HG03060 (cell line): ENCODE measurements around the gene MGLL.

ENCODE experiments used
- ATAC-seq: cut with Tn5 transposase; IDR thresholded peaks from one replicate; pipeline ENCODE4 v1.9.1; 2021; ENCODE audit warnings: low read depth, moderate number of reproducible peaks; ENCODE audit not compliant: unreplicated experiment

The MGLL gene

DNA sequence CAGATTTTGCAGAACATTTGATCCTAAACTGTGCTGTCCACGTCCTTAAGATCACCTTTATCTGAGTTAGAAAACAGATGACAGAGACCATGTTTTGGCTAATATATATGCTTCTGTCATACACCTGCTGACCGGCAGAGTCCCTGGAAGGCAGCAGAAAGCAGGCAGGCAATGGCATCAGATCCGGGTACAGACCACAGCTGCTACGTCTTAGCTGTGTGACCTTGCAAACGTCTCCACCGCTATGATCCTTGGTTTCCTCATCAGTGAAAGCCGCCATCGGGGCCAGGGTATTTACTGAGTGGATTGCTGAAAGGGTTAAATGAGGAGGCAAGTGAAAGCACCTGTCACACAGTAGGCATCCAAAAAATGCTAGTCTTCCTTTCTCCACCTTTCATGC lies 77.4 kb downstream of the MGLL start:
- ATAC-seq, result no peak

DNA sequence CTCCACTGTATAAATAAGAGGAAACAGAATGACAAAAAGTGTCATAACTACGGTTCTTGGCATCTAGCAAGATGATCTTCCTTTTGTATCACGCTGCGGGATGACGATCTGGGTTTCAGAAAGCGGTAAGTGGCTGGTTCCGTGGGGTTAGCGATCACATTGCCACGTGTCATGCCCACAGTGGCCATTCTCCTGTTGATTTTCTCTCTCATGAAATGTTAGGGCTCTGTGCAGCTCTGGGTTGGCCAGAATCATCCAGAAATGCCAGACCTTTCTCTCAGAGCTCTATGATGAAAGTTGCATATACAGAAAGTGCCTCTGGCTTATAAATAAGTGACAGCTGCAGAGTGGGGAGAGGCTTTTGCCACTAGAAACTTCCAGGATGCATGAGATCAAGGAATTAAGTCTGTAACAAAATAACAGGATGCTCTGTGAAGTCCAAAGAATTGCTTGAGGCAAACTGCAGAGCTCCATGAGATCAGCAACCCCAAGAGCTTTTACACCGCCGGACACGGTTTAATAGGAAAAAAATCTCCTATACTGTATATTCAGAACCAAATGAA lies 78.0 kb downstream of the MGLL start:
- ATAC-seq, result no peak

DNA sequence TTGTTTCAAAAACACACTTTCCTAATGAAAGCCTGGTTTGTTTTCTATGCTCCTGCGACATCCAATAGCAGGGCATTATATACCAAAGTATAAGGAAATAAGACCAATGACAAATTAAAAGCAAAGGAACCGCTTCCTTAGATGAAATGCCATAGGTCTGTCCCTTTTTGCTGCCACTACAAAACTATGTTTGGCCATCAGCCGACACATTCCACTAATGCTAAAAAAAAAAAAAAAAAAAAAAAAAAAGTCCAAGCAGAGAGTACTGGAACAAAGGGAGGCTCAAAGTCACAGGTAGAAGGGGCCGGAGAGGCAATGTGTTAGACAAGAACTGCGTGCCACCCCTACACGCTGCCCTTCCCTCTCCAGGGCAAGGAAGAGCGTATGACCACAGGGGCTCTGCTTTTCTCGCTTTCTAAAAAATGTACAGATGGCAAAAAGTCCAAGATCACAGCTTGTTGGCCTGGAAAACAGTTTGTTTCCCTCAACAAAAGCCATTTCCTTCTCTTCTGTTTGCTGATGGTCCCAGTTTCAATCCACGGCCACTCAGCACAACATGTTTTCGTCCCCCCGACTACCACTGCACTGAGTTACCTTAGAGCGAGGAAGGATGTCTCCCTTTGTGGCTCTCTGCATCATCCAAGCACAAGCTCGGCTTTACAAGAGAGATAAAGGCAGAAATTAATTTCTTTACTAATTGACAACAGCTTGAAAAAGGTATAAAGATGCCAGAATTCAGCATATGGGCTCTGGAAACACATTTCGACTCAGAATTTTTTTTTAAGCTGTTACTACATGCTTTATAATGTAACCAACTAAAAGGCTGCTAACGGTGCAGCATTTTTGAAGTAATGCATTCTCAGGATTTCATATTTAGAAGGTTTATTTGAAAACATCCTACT lies 78.7 kb downstream of the MGLL start:
- no peak for ATAC-seq

DNA sequence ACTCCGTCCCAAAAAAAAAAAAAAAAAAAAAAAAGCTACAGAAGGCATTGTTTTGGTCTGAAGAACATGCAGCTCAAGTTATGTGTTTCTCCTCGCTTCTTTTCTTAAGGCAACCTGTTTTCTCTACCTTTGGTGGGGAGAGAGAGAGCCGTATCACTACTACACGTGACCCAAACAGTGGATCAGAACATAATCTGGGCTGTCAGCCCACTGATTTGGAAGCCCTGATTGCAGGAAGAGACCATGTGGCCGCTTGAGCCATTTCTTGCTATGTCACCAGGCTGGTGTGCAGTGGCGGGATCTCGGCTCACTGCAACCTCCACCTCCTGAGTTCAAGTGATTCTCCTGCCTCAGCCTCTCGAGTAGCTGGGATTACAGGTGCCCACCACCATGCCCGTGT lies 79.7 kb downstream of the MGLL start:
- ATAC-seq, result no peak

DNA sequence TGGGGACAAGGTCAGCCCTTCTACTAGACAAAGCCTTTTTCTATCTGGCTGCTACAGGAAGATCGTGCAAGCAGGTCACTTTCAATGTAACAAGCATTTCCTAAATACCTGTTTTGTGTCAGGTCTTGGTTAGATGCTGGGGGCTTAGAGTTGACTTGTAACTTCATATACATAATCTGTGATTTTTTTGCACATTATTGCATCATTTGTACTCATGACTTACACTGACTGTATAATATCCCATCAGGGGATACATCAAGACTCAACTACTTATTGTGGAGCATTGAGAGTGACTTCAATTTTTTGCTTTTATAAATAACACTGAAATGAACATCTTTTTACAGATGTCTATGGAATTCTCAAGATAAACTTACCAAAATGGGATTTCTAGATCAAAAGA lies 80.6 kb downstream of the MGLL start:
- ATAC-seq, result no peak

DNA sequence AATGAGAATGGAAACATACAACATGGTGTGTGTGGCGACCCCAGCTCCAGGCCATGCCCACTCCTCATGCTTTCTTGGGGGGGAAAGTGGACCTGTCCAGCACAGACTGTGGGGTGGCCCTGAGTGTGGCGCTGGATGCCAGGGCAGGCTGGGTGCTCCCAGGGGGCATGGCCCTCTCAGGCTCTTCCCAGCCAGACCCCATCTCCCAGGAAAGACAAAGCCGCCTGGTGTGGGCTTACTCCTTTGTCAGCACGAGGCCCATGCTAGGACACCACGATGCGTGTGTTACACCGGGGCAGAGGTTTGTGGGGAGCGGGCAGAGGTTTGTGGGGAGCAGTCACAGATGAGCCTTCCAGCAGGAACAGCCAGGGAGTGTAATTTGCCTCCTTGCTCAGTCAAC lies 81.1 kb downstream of the MGLL start:
- ATAC-seq, result no peak

DNA sequence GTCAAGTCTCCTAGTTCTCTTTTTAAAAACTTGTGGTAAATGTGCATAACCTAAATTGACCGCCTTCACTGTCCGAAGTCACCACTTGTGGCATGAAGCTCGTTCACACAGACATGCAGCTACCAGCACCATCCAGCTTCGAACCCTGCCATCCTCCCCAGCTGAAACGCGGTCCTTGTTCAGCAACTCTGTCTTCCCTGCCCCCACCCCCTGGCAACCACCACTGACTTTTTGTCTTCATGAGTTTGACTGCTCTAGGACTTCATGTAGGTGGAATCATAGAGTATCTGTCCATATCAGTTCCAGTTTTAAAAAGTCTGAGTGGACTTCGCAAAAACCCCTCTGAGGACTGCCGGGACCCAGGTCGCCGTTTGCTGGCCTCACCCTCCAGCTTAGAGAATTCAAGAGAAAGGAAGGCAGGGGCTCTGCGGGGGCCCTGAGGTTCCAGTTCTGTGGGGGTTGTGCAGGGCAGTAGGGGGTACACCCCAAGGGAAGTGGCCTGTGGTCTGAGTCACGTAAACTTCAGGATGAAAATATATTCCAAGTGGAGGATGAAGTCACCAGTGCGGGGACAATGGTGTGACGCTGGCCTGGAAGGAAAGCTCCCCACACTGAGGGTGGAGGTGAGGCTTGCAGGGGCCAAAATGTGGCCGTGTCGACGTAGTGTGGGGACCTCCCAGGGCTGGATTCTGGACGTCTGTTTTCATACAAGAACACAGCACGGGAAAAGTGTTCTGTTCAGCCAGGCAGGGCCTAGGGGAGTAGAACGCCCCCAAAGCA lies 82.0 kb downstream of the MGLL start:
- no peak for ATAC-seq

DNA sequence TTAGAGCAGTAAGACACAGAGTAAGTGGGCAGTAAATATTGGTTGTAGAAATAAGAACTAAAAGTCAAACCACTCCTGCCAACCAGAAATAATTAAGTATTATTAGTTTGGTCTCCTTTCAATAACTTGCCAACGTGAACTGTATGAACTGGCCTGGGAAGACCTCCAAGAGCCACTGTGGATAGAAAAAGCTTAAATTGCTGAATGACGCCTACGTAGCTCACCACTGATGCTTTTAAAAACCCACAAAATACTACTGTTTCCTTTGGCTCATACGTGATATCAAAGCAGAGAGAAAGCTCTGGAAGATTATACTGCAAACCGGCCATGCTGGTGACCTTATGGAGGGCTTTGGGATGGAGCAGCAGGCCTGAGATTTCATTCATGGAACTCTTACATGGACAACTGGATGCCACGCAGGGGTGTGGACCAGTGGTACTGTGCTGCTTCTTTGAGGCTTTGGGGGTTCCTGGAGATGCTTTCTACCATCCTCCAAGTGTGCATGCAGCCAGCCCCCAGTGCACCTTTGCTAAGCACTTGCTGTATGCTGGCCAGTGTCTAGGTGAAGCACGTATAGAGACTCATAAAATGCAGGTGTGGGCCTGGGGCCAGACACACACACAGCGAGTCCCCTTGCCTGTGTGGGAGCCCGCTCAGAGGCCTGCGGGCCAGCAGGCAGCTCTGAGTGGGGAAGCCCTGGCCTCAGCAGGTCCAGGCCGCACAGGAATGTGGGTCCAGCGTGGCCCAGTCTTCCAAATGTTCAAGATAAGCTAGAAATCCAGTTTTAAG lies 82.8 kb downstream of the MGLL start:
- ATAC-seq, result no peak

DNA sequence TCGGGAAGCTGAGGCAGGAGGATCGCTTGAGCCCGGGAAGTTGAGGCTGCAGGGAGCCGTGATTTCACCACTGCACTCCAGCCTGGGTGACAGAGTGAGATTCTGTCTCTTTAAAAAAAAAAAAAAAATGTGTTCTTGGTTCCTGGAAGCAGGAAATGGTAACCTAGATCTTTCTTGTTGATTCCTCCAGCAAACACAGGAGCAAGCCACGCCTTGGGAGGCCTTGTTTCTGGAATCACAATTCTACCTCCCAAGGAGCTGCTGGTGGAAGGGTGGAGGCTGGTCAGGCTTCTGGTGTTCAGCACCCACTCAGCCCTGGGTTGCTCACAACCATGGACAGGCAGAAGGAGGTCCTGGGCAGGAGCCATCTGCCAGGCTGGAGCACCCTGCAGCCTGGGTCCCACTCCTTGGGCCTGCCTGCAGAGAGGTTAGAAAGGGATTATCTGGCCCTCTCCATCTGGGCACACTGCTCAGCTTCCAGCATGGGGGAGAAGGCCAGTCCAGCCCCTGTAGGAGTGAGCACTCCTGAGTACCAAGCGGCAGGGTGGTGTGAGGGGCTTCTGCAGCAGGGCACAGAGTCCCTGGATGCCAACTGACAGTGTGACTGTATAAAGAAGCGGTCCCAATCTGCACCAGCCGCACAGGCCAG lies 84.0 kb downstream of the MGLL start:
- ATAC-seq, result no peak

DNA sequence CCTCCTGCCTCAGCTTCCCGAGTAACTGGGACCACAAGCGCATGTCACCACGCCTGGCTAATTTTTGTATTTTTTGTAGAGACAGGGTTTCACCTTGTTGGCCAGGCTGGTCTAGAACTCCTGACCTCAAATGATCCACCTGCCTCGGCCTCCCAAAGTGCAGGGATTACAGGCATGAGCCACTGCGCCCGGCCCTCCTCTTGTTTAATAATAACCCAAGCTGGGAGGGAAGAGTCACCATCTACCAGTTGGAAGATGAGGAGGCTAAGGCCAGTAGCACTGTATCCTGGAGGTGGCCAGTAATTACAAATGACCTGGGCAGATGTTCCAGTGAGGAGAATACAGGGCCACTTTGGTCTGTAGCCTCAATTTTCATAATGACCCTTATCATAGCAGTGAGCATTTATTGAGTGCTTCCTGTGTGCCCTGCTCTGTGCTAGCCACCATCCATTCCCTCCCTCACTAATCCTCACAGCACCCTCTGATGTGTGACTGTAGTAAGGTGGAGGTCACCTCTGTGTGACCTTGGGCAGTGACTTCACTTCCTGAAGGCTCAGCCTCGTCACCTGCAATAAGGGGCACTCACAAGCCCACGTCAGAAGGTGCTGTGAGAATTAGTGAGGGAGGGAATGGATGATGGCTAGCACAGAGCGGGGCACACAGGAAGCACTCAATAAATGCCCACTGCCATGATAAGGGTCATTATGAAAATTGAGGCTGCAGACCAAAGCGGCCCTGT lies 85.3 kb downstream of the MGLL start:
- no peak for ATAC-seq

DNA sequence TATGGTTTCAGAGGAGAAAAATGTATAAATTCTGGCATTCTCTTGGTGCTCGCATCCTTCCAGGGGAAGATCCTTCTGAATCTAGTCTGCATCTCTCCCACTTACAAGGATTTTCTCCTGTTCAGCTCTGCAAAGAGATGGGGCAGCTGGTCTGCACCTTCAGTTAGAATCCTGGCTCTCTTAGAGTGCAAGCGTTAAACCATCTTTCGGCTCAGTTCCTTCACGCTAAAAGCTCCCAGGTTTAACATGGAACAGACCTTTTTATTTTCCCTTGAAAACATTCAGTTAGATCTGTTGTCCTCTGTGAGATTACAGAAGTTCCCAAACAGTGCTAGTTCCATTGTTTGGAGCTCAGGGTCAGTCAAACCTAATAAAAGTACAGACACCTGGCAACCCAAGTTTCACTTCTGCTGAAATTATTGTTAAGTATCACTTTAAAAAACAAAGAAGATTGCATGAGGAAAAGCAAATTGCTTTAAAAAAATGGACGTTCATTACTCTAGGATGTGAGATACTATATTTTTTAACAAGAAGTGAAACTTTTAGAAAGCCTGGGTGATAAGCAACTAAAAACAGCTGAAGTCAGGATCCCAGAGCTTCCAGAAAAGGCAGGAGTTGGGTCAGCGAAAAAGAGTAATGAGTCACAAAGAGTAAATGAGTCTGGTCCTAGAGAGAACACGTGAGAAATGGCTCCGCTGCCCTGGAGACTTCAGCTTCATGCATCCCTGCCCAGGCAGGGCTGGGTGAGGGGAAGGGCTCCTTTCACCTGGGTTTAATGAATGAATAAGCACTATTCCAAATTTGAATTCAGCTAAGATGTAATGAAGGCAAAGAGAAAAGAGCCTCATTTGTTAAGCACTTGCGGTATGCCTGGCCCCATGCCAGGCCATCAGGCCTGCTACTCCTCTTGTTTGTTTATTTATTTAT lies 86.3 kb downstream of the MGLL start:
- peak; percentile 63 for ATAC-seq

DNA sequence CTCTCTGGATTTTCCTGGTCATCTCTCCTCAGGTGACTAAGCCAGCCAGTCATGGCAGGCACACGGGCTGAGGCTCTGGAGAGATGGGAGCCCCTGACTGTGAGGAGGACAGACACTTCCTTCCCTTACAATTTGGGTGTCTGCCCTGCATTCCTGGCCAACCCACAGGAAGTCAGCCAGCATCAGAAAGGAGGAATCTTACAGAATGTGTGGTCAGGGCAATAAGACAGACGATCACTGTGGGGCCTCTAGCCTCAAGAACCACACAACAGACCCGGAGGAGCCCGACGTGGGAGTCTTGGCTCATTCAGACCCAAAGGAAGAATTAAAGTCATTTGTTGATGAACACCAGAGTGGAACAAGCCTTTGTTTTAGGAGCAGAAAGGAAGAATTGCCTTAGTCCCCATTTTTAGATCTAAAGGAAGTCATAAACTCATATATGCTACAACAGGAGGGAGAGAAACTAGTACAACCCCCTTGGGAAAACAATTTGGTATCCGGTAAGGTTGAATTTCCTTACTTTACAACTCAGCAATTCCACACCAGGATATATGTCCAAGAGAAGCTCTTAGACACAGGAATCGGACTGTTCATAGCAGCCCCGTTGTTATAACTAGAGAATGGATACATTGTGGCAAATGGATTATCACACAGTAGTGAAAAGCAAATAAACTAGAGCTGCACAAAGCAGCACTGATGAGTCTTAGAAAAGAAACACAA lies 87.4 kb downstream of the MGLL start:
- no peak for ATAC-seq

DNA sequence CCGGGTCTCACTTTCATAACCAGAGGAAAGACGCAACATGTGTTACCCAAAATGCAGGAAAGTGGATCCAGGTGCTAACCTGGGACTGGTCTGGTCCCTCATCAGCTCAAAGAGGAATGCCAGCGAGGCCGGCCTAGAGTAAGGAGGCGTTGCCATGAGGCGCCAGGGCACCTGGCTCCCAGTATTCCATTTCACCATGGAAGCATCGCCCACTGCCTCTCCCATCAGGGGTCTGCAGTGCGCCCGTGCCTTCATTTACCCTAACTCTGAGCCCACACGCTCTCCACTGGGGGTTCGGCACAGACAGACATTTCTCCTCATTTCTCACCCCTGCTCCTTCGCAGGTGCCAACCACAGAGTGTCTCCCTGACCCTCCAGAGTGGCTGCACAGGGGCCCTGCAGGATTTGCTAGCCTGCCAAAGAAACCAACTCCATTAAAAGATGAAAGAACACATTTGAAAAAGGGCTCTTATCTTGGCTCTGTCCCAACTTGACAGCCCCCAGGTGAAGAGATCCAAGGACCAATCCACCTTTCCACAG lies 88.1 kb downstream of the MGLL start:
- no peak for ATAC-seq

DNA sequence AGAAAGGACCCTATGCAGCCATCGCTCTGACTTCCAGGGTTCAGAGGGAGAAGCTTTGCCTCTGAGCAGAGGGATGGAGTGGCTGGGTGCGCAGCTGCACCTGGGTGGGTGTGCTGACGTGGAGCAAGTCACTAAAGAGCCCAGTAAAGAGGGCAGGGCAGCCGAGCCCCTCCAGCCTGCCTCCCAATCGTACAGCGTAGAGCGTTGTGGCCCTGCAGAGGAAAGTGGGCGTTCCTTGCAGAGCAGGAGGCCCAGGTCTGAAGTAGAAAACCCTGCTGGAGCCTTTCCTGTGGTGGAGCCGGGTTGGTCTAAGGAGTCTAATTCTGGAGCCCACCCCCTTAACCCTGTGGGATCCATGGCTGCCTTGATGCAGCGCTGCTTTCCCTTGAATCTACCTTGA lies 88.5 kb downstream of the MGLL start:
- ATAC-seq, result no peak

DNA sequence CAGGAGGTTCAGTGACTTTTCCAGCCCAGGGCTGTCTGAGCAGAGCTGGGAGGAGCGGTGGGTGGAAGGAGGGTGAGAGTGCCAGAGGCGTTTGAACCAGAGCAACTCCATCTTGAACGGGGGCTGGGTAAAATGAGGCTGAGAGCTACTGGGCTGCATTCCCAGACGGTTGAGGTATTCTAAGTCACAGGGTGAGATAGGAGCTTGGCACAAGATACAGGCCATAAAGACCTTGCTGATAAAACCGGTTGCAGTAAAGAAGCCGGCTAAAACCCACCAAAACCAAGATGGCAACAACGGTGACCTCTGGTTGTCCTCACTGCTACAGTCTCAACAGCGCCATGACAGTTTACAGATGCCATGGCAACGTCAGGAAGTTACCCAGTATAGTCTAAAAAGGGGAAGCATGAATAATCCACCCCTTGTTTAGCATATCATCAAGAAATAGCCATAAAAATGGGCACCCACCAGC lies 89.4 kb downstream of the MGLL start:
- no peak for ATAC-seq

DNA sequence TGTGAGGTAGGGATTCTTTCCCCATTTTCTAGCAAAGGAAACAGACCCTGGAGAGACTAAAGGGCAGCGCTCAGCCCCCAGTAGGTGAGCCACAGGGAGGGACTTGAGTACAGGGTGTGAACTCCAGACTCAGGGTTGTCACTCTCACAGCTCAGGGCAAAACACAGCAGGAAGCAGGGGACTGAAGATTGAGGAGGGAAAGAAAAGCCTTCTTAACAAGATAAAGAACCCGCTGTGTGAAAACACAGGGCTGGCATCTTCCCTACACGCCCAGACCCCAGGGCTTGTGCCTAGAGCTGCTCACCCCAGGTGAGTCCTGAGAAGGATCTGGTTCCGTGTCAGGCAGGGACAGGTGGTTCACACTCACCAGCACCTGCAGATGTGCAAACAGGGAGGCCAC lies 90.0 kb downstream of the MGLL start:
- ATAC-seq, result no peak

DNA sequence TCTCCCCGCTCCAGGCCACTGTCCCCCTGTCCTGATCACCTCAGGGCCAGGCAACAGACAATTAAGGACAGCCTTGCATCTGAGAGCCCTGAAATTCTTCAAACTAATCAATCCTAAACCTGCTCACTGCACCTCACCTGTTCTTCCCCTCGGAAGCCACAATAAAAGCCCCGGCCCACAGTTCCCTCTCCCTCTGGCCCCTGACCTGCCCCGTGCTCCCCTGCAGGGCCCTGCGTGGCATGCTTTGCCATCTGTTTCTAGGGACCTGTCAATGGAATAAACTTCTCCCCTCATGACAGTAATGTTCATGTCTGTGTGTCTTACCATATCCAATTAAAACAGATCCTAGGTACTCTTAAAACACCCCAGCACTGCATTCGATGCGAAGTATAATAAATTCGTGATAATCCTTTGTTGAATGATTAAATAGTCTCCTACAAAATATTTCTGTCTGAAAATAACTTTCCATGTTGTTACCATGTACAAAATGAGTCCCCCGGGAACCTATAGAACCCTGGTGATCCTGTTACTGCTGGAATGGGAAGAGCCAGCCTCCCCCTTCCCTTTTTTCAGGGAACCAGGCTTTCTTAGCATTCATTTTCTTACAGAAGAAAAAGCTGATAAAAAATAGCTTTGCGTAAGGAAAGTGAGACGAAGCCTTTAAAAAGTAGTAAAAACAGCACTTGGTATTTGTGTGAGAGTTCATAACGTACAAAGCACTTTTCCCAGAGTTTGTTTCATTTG lies 90.6 kb downstream of the MGLL start:
- ATAC-seq, result no peak
